ENCODE measurements around the gene UNC5C.

DNA sequence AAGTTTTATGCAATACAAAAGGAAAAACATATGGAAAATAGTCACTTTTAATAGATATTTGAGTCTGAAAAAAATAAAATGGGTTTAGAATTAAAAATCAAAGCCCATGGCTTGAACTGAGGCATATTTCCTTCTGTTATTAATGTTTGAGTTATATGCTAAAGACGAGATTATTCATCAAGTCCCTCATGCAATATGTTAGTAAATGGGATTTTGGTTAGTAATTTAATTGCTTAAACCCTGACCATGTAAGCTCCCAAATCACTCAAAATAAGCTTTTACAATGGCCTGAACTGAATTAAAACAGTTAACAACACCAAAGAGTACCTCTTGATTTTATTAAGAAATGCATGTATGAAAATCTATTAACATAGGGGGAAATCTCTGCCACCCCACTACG is 12.1 kb downstream of the UNC5C start:
- TF ChIP-seq, protein P1, sequence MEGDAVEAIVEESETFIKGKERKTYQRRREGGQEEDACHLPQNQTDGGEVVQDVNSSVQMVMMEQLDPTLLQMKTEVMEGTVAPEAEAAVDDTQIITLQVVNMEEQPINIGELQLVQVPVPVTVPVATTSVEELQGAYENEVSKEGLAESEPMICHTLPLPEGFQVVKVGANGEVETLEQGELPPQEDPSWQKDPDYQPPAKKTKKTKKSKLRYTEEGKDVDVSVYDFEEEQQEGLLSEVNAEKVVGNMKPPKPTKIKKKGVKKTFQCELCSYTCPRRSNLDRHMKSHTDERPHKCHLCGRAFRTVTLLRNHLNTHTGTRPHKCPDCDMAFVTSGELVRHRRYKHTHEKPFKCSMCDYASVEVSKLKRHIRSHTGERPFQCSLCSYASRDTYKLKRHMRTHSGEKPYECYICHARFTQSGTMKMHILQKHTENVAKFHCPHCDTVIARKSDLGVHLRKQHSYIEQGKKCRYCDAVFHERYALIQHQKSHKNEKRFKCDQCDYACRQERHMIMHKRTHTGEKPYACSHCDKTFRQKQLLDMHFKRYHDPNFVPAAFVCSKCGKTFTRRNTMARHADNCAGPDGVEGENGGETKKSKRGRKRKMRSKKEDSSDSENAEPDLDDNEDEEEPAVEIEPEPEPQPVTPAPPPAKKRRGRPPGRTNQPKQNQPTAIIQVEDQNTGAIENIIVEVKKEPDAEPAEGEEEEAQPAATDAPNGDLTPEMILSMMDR (conservative IDR thresholded peaks at IDR 0.05; ENCODE audit: low read depth, low read length), result no peak
- no peak for TF ChIP-seq EZH2 (IDR thresholded peaks at IDR 0.05; ENCODE audit: borderline replicate concordance, low read depth, low read length, poor library complexity, severe bottlenecking)
